Caco-2 (cell line): ENCODE results near the gene CISH. TPM values are rescaled to one million over a fixed set of nuclear protein-coding genes. Genes with fewer than 3 reads are reported as not detected.

Experiments
- BruUV-seq: library from RNA; stranded (reverse); fragments of 400-500 nt; replicated peaks from 2 replicates; lab custom pipeline; 2021; lab: Mats Ljungman, UMichigan
- CTCF ChIA-PET: fragments of 300-600 bp; sonication (Branson Sonifier 250); formaldehyde crosslinking; loops from one replicate; lab custom pipeline; 2022; ENCODE audit warnings: antibody characterized with exemption; lab: Charles Lee
- POLR2A ChIA-PET: fragments of 300-600 bp; sonication (Branson Sonifier 250); formaldehyde crosslinking; loops from one replicate; lab custom pipeline; 2022; ENCODE audit warnings: antibody characterized with exemption; lab: Charles Lee
- DNase-seq, 2 experiments: peaks; one replicate each; pipeline versions ENCODE4 v3.0.0 to v3.0.0-alpha.2; 2020 to 2022
- H3K27me3 ChIP-seq: replicated peaks from 2 replicates; pipeline ENCODE4 v1.6.0; 2011; ENCODE audit warnings: low read length; ENCODE audit not compliant: control insufficient read depth, insufficient read depth
- H3K36me3 ChIP-seq: 2 replicates; pipeline ENCODE4 v1.5.1; 2011; ENCODE audit warnings: low read length; ENCODE audit not compliant: control insufficient read depth, insufficient read depth
- H3K4me1 ChIP-seq: fragments of 250-450 bp; sonication (Bioruptor Pico); 2 replicates; pipeline ENCODE4 v1.5.1; 2020; ENCODE audit warnings: mild to moderate bottlenecking
- H3K4me3 ChIP-seq: 2 replicates; pipeline ENCODE4 v1.5.1; 2011; ENCODE audit warnings: low read depth, mild to moderate bottlenecking, control low read depth, low read length
- H3K9me3 ChIP-seq: fragments of 250-450 bp; sonication (Bioruptor Pico); 2 replicates; pipeline ENCODE4 v1.5.1; 2020; ENCODE audit warnings: mild to moderate bottlenecking, moderate library complexity
- H3K27ac Mint-ChIP-seq: one replicate; pipeline ENCODE4 v1.8.0; 2022; ENCODE audit warnings: mixed read lengths; ENCODE audit not compliant: unreplicated experiment
- H3K27me3 Mint-ChIP-seq: one replicate; pipeline ENCODE4 v1.8.0; 2022; ENCODE audit warnings: mixed read lengths; ENCODE audit not compliant: insufficient read depth, unreplicated experiment
- H3K36me3 Mint-ChIP-seq: one replicate; pipeline ENCODE4 v1.8.0; 2022; ENCODE audit warnings: mild to moderate bottlenecking, mixed read lengths; ENCODE audit not compliant: insufficient read depth, unreplicated experiment
- H3K4me1 Mint-ChIP-seq: one replicate; pipeline ENCODE4 v1.8.0; 2022; ENCODE audit warnings: low read depth, mixed read lengths; ENCODE audit not compliant: unreplicated experiment
- H3K4me3 Mint-ChIP-seq: one replicate; pipeline ENCODE4 v1.8.0; 2022; ENCODE audit warnings: mild to moderate bottlenecking, moderate library complexity, mixed read lengths; ENCODE audit not compliant: unreplicated experiment
- H3K9me3 Mint-ChIP-seq: one replicate; pipeline ENCODE4 v1.8.0; 2022; ENCODE audit warnings: mixed read lengths; ENCODE audit not compliant: unreplicated experiment
- CTCF ChIP-seq, 2 experiments: fragments of 200-600 bp in 1 of 2; IDR thresholded peaks; 1 replicate in 1 of 2; 2 replicates in 1 of 2; pipeline versions ENCODE4 v1.5.1 to v1.8.0; 2011 to 2022; ENCODE audit warnings: antibody characterized with exemption in 1 of 2, control low read depth in 1 of 2, inconsistent platforms in 1 of 2, low read depth in 1 of 2, low read length in 1 of 2, mild to moderate bottlenecking in 1 of 2, moderate library complexity in 1 of 2; ENCODE audit not compliant: insufficient read depth in 1 of 2, severe bottlenecking in 1 of 2, unreplicated experiment in 1 of 2
- intact Hi-C: fragments of 100-400 bp; cut with micrococcal nuclease; formaldehyde crosslinking; loops from one replicate; pipeline ENCODE4 v1.10.0; 2022; ENCODE audit not compliant: unreplicated experiment
- total RNA-seq: library from RNA; stranded (reverse); gene quantifications from 2 replicates; pipeline ENCODE4 v1.2.3, GENCODE V29; 2022

CISH gene
- total RNA-seq, 1 experiment from 2014 or later: 2.9 TPM

- H3K27me3 Mint-ChIP-seq: no peaks in the 10 kb centered on the region
- no peak overlapping the region for H3K4me3 Mint-ChIP-seq
- peaks cover 20% of the 10 kb centered on the region for H3K4me1 Mint-ChIP-seq
- TF ChIP-seq CTCF (IDR thresholded peaks at IDR 0.05; ENCODE audit: insufficient read depth in 1 of 2, low read depth in 1 of 2, low read length in 1 of 2, severe bottlenecking in 1 of 2, unreplicated experiment in 1 of 2): no peak
- no peaks in the 10 kb centered on the region for H3K9me3 Mint-ChIP-seq
- H3K27ac Mint-ChIP-seq: peak overlapping the region; percentile 98
- Histone ChIP-seq H3K36me3 (no peaks in the 10 kb centered on the region), H3K4me1 (peaks cover 37% of the 10 kb centered on the region), H3K9me3 (no peaks in the 10 kb centered on the region), H3K4me3 (no peak overlapping the region), H3K27me3 (no peaks in the 10 kb centered on the region)
- no peak for DNase-seq
- peaks cover 4% of the 10 kb centered on the region for H3K36me3 Mint-ChIP-seq
- intact Hi-C loops: loop anchor here (2.0 kb wide), 1 partner anchor 15 kb away; no protein-coding TSS in a partner anchor
- POLR2A ChIA-PET: no interaction called here
- CTCF ChIA-PET: no interaction called here
- no TSS peak for BruUV-seq
These were observed 11.9 kb downstream of the CISH start for GRCh38 chr3:50599716-50600118.

- CTCF ChIA-PET: no interaction called here
- Histone ChIP-seq H3K9me3 (no peaks in the 10 kb centered on the region), H3K4me3 (no peak overlapping the region), H3K36me3 (no peaks in the 10 kb centered on the region), H3K27me3 (no peaks in the 10 kb centered on the region), H3K4me1 (peaks cover 37% of the 10 kb centered on the region)
- Mint-ChIP-seq H3K36me3 (peaks cover 4% of the 10 kb centered on the region), H3K27me3 (no peaks in the 10 kb centered on the region), H3K9me3 (no peaks in the 10 kb centered on the region), H3K4me1 (peaks cover 20% of the 10 kb centered on the region), H3K4me3 (no peak overlapping the region), H3K27ac (peak overlapping the region; percentile 98)
- DNase-seq: no peak
- intact Hi-C loops: no loop called here
- POLR2A ChIA-PET: no interaction called here
- TF ChIP-seq CTCF (IDR thresholded peaks at IDR 0.05; ENCODE audit: insufficient read depth in 1 of 2, low read depth in 1 of 2, low read length in 1 of 2, severe bottlenecking in 1 of 2, unreplicated experiment in 1 of 2): no peak
- no TSS peak for BruUV-seq
These were observed 12.4 kb downstream of the CISH start for GRCh38 chr3:50599115-50599715.

- POLR2A ChIA-PET: no interaction called here
- Histone ChIP-seq H3K27me3 (no peaks in the 10 kb centered on the region), H3K4me1 (no peaks in the 10 kb centered on the region), H3K36me3 (no peaks in the 10 kb centered on the region), H3K9me3 (no peaks in the 10 kb centered on the region), H3K4me3 (no peak overlapping the region)
- H3K27me3 Mint-ChIP-seq: no peaks in the 10 kb centered on the region
- no TSS peak for BruUV-seq
- H3K36me3 Mint-ChIP-seq: no peaks in the 10 kb centered on the region
- H3K4me3 Mint-ChIP-seq: no peak overlapping the region
- no peak for TF ChIP-seq CTCF (IDR thresholded peaks at IDR 0.05; ENCODE audit: insufficient read depth in 1 of 2, low read depth in 1 of 2, low read length in 1 of 2, severe bottlenecking in 1 of 2, unreplicated experiment in 1 of 2)
- CTCF ChIA-PET: no interaction called here
- H3K4me1 Mint-ChIP-seq: no peaks in the 10 kb centered on the region
- DNase-seq: no peak
- no peak overlapping the region for H3K27ac Mint-ChIP-seq
- intact Hi-C loops: no loop called here
- H3K9me3 Mint-ChIP-seq: no peaks in the 10 kb centered on the region
These were observed 17.3 kb downstream of the CISH start for GRCh38 chr3:50594253-50594785.
